Skin epidermis (tissue), 12 donors: ENCODE measurements around the gene SMPD3.

ENCODE experiments used
- H3K27ac ChIP-seq, 21 experiments: fragments of 200-600 bp; sonication (generic) in 11 of 21; one replicate each; pipeline ENCODE4 v1.5.0; 2020; ENCODE audit warnings: mild to moderate bottlenecking in 3 of 21, inconsistent platforms in 2 of 21, moderate library complexity in 2 of 21
- H3K4me3 ChIP-seq, 7 experiments: fragments of 200-600 bp; sonication (generic) in 2 of 7; one replicate each; pipeline ENCODE4 v1.5.0; 2020; ENCODE audit warnings: inconsistent platforms in 2 of 7, mild to moderate bottlenecking in 2 of 7, moderate library complexity in 1 of 7

The SMPD3 gene

GRCh38 chr16:68324336-68324735 is 124.0 kb downstream of the SMPD3 start:
- no peak overlapping the region for H3K4me3 ChIP-seq
- no peak overlapping the region for H3K27ac ChIP-seq

GRCh38 chr16:68319185-68319908 is 129.0 kb downstream of the SMPD3 start:
- Histone ChIP-seq H3K4me3 (no peak overlapping the region), H3K27ac (no peak overlapping the region)

DNA sequence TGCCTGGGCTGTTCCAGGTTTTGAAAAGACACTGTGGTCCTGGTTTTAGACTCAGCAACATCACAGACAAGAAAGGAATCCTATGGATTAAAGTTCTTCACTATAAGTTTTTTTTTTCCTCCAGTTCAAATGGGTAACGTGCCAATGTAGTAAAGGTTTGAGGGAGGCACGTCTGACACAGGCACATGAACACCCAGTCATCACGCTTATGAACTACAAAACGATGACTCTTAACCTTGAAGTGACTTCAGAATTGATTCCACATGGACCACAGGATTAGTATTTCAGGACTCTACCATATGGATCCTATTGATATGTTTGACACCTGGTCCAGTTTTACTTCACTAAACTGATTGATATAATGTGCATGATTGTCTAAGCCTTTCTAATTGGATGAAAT is 135.2 kb downstream of the SMPD3 start:
- no peak overlapping the region for H3K4me3 ChIP-seq

GRCh38 chr16:68310774-68311511 is 137.4 kb downstream of the SMPD3 start, which contains the start of the genes PRMT7 and SLC7A6OS:
Gene PRMT7 (plus strand): TSS chr16:68311019. CDS start chr16:68315980, 4,961 bp downstream.
Gene SLC7A6OS (minus strand): TSS chr16:68310946. CDS start chr16:68310926, 20 bp downstream.
- Histone ChIP-seq H3K4me3 (peak within 1 kb of the TSS; percentile 61 to 98 (median 91)), H3K27ac (peak within 1 kb of the TSS; percentile 62 to 94 (median 87))

More for the DNA sequence above, 135.2 kb downstream of the SMPD3 start:
- H3K27ac ChIP-seq: peak overlapping the region in 1 of 21 experiments; percentile 3

DNA sequence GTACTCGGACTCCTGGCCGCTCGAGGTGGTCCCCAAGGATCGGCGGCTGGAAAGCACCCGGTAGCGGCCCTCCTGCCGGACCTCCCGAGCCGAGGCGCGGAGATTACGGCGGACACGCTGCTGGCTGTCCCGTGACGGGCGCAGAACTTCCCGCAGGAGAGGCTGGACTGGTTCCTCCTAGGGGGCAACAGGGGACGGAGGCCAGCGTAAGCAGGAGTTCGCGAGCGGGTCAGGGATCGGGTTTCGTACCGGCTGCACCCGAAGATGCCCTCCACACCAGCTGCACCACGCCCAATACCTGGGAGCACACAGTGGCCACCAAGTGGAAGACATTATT is 137.9 kb downstream of the SMPD3 start:
- Histone ChIP-seq H3K27ac (peak overlapping the region; percentile 26 to 94 (median 87)), H3K4me3 (peak overlapping the region; percentile 61 to 98 (median 91))

- peak overlapping the region; percentile 61 to 98 (median 91) for H3K4me3 ChIP-seq
- H3K27ac ChIP-seq: peak overlapping the region in 18 of 21 experiments; percentile 64 to 94 (median 87)
These were observed 138.5 kb downstream of the SMPD3 start for GRCh38 chr16:68309799-68310198.
